ENCODE measurements around the gene IL18.
"Not testable (repeated sequence)": the region's sequence is repeated elsewhere in the genome, so short reads cannot be mapped to it uniquely, and the experiment has no call there.

Gene IL18

GRCh38 chr11:112200252-112200651, 36.4 kb upstream of the IL18 start:
- no peak for TF ChIP-seq CTCF (IDR thresholded peaks at IDR 0.05; ENCODE audit: extremely low read depth, insufficient read depth, missing control alignments)
- DNase-seq (ENCODE audit: low spot score): no peak
- in situ Hi-C loops (cut with MboI; ENCODE audit: low pct_unique_long_range_greater_than_20kb, low sequenced_read_pairs, unreplicated experiment): no loop called here

GRCh38 chr11:112199101-112199500, 35.2 kb upstream of the IL18 start:
- DNase-seq (ENCODE audit: low spot score); in situ Hi-C loops (cut with MboI; ENCODE audit: low pct_unique_long_range_greater_than_20kb, low sequenced_read_pairs, unreplicated experiment): not testable (repeated sequence)

GRCh38 chr11:112196519-112197087, 32.7 kb upstream of the IL18 start:
- DNase-seq (ENCODE audit: low spot score): no peak
- TF ChIP-seq CTCF (IDR thresholded peaks at IDR 0.05; ENCODE audit: extremely low read depth, insufficient read depth, missing control alignments): no peak
- in situ Hi-C loops (cut with MboI; ENCODE audit: low pct_unique_long_range_greater_than_20kb, low sequenced_read_pairs, unreplicated experiment): no loop called here

GRCh38 chr11:112195951-112196351, 32.1 kb upstream of the IL18 start:
- in situ Hi-C loops (cut with MboI; ENCODE audit: low pct_unique_long_range_greater_than_20kb, low sequenced_read_pairs, unreplicated experiment): no loop called here
- no peak for TF ChIP-seq CTCF (IDR thresholded peaks at IDR 0.05; ENCODE audit: extremely low read depth, insufficient read depth, missing control alignments)
- DNase-seq (ENCODE audit: low spot score): no peak

DNA sequence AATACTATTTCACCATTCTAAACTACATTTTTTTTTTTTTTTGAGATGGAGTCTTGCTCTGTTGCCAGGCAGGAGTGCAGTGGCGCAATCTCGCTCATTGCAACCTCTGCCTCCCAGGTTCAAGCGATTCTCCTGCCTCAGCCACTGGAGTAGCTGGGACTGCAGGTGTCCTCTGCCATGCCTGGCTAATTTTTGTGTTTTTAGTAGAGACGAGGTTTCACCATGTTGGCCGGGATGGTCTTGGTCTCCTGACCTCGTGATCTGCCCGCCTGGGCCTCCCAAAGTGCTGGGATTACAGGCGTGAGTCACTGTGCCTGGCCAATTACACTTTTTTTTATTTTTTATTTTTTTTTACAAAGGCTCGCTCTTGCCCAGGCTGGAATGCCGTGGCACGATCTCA, 31.2 kb upstream of the IL18 start:
- DNase-seq (ENCODE audit: low spot score); in situ Hi-C loops (cut with MboI; ENCODE audit: low pct_unique_long_range_greater_than_20kb, low sequenced_read_pairs, unreplicated experiment): not testable (repeated sequence)

DNA sequence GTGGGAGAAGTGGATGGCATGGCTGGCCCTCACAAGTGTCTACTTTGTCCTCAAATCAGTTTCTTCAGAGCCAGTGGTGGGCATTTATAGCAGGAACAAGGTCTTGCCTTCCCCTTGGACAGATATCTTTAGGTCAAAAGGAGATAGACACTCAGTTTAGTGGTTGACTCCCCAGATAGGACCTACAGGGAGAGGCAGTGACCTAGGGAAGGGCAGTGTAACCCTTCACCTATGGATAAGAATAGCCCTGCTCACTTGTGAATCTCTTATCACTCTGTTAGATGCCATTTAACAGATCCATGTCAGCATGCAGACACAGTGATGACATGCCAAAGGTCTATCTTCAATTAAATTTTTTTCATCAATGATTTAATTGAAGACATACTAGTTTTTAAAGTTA, 22.4 kb upstream of the IL18 start:
- no peak for DNase-seq (ENCODE audit: low spot score)
- TF ChIP-seq CTCF (IDR thresholded peaks at IDR 0.05; ENCODE audit: extremely low read depth, insufficient read depth, missing control alignments): no peak
- in situ Hi-C loops (cut with MboI; ENCODE audit: low pct_unique_long_range_greater_than_20kb, low sequenced_read_pairs, unreplicated experiment): no loop called here

GRCh38 chr11:112185883-112186282, 22.0 kb upstream of the IL18 start:
- no peak for DNase-seq (ENCODE audit: low spot score)
- TF ChIP-seq CTCF (IDR thresholded peaks at IDR 0.05; ENCODE audit: extremely low read depth, insufficient read depth, missing control alignments): no peak
- in situ Hi-C loops (cut with MboI; ENCODE audit: low pct_unique_long_range_greater_than_20kb, low sequenced_read_pairs, unreplicated experiment): no loop called here

DNA sequence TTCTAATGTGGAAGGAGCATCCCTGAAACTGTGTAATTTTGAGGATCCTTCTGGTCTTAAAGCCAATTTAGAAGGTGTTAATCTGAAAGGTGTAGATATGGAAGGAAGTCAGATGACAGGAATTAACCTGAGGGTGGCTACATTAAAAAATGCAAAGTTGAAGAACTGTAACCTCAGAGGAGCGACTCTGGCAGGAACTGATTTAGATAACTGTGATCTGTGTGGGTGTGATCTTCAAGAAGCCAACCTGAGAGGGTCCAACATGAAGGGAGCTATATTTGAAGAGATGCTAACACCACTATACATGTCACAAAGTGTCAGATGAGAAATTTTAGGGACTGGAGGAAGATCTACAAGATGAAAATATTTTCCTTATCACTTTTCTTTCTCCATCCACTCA, 19.0 kb upstream of the IL18 start:
- no peak for TF ChIP-seq CTCF (IDR thresholded peaks at IDR 0.05; ENCODE audit: extremely low read depth, insufficient read depth, missing control alignments)
- no peak for DNase-seq (ENCODE audit: low spot score)
- in situ Hi-C loops (cut with MboI; ENCODE audit: low pct_unique_long_range_greater_than_20kb, low sequenced_read_pairs, unreplicated experiment): no loop called here

All from GM13977 (cell line).